H1 (cell line): Measurements from ENCODE around the gene TPD52L1. TPM values are rescaled to one million over a fixed set of nuclear protein-coding genes. Genes with fewer than 3 reads are reported as not detected.

ENCODE experiments used
- CTCF ChIA-PET: fragments of 300-600 bp; sonication (Branson Sonifier 250); formaldehyde crosslinking; loops from one replicate; lab custom pipeline; 2021; ENCODE audit not compliant: partially characterized antibody; lab: Charles Lee
- POLR2A ChIA-PET: fragments of 300-600 bp; sonication (Branson Sonifier 250); formaldehyde crosslinking; loops from one replicate; lab custom pipeline; 2021; ENCODE audit warnings: inconsistent platforms; ENCODE audit not compliant: partially characterized antibody; lab: Charles Lee
- DNase-seq, 2 experiments: peaks; one replicate each; pipeline versions ENCODE4 v3.0.0 to v3.0.0-alpha.2; 2010 to 2022; ENCODE audit warnings: low spot score in 2 of 2, low read depth in 1 of 2, mixed read lengths in 1 of 2
- FAIRE-seq: peaks from 2 replicates; lab custom pipeline; 2011; peaks lifted over from hg19 to GRCh38; lab: Jason Lieb, UNC
- H2AFZ ChIP-seq: 2 replicates; pipeline ENCODE4 v1.8.1; 2012; ENCODE audit warnings: low read length, inconsistent platforms
- H2AK5ac ChIP-seq: 2 replicates; pipeline ENCODE4 v1.6.1; 2013; ENCODE audit warnings: low read depth, low read length
- H2BK120ac ChIP-seq: replicated peaks from 2 replicates; pipeline ENCODE3; 2013; ENCODE audit warnings: low read depth, low read length, inconsistent platforms
- H2BK12ac ChIP-seq: 2 replicates; pipeline ENCODE4 v1.6.1; 2013; ENCODE audit warnings: low read depth, low read length
- H2BK15ac ChIP-seq: 2 replicates; pipeline ENCODE4 v1.6.1; 2013; ENCODE audit warnings: low read length
- H2BK20ac ChIP-seq: 2 replicates; pipeline ENCODE4 v1.6.1; 2013; ENCODE audit warnings: low read length
- H2BK5ac ChIP-seq: 2 replicates; pipeline ENCODE4 v1.6.1; 2013; ENCODE audit warnings: low read depth, low read length
- H3K14ac ChIP-seq: 2 replicates; pipeline ENCODE4 v1.6.1; 2013; ENCODE audit warnings: inconsistent platforms; ENCODE audit not compliant: insufficient read length
- H3K18ac ChIP-seq: 2 replicates; pipeline ENCODE4 v1.6.1; 2013; ENCODE audit warnings: low read length; ENCODE audit errors: extremely low read depth
- H3K23ac ChIP-seq: 2 replicates; pipeline ENCODE4 v1.6.1; 2013; ENCODE audit warnings: inconsistent platforms; ENCODE audit not compliant: insufficient read length
- H3K23me2 ChIP-seq: 2 replicates; pipeline ENCODE4 v1.6.1; 2013; ENCODE audit warnings: low read depth, low read length
- H3K27ac ChIP-seq: 2 replicates; pipeline ENCODE4 v1.6.1; 2011; ENCODE audit warnings: low read depth, low read length, inconsistent platforms
- H3K27me3 ChIP-seq, 4 experiments: replicated peaks in 1 of 4; 1 replicate in 1 of 4; 2 replicates in 3 of 4; pipeline versions ENCODE4 v1.6.1 to v1.8.1; 2011 to 2013; ENCODE audit warnings: low read length in 3 of 4, mild to moderate bottlenecking in 3 of 4, inconsistent platforms in 2 of 4, mixed read lengths in 2 of 4, moderate library complexity in 1 of 4; ENCODE audit not compliant: control insufficient read depth in 3 of 4, insufficient read depth in 3 of 4; ENCODE audit errors: extremely low read depth in 1 of 4
- H3K36me3 ChIP-seq, 4 experiments: 2 replicates each; pipeline versions ENCODE4 v1.6.1 to v1.8.1; 2011 to 2013; ENCODE audit warnings: mild to moderate bottlenecking in 4 of 4, low read length in 3 of 4, moderate library complexity in 2 of 4, control low read depth in 1 of 4, inconsistent platforms in 1 of 4; ENCODE audit not compliant: insufficient read depth in 4 of 4, control insufficient read depth in 2 of 4
- H3K4ac ChIP-seq: replicated peaks from 2 replicates; pipeline ENCODE3; 2013; ENCODE audit warnings: low read length, low read depth, mixed read lengths, inconsistent platforms; ENCODE audit not compliant: insufficient read length
- H3K4me1 ChIP-seq, 4 experiments: replicated peaks in 1 of 4; 1 replicate in 1 of 4; 2 replicates in 3 of 4; pipeline versions ENCODE4 v1.6.1 to v1.8.1; 2011 to 2013; ENCODE audit warnings: low read length in 3 of 4, inconsistent platforms in 2 of 4, mixed read lengths in 1 of 4; ENCODE audit not compliant: insufficient read depth in 4 of 4, control insufficient read depth in 3 of 4
- H3K4me2 ChIP-seq, 2 experiments: 2 replicates each; pipeline versions ENCODE4 v1.6.1 to v1.8.1; 2011 to 2013; ENCODE audit warnings: low read depth in 2 of 2, low read length in 2 of 2, control low read depth in 1 of 2, inconsistent platforms in 1 of 2, mild to moderate bottlenecking in 1 of 2; ENCODE audit not compliant: insufficient read depth in 1 of 2
- H3K4me3 ChIP-seq, 4 experiments: fragments of 200-600, 300-600 bp in 1 of 4; sonication (generic), shearing (Covaris generic), sonication (Bioruptor Twin) in 1 of 4; 2 replicates each; pipeline versions ENCODE4 v1.5.1 to v1.8.1; 2011 to 2016; ENCODE audit warnings: low read length in 4 of 4, low read depth in 3 of 4, control low read depth in 2 of 4, inconsistent platforms in 2 of 4, mild to moderate bottlenecking in 2 of 4, mixed read lengths in 1 of 4, moderate library complexity in 1 of 4; ENCODE audit not compliant: insufficient read depth in 2 of 4; ENCODE audit errors: extremely low read depth in 1 of 4
- H3K56ac ChIP-seq: replicated peaks from 2 replicates; pipeline ENCODE3; 2013; ENCODE audit warnings: low read depth, mild to moderate bottlenecking, mixed read lengths, low read length, inconsistent platforms; ENCODE audit not compliant: insufficient read length
- H3K79me1 ChIP-seq: 2 replicates; pipeline ENCODE4 v1.6.1; 2013; ENCODE audit warnings: low read depth, low read length, control low read depth
- H3K79me2 ChIP-seq, 2 experiments: 2 replicates each; pipeline versions ENCODE4 v1.6.1 to v1.8.1; 2012 to 2013; ENCODE audit warnings: low read length in 2 of 2, mild to moderate bottlenecking in 2 of 2, inconsistent platforms in 1 of 2; ENCODE audit not compliant: insufficient read depth in 2 of 2, control insufficient read depth in 1 of 2
- H3K9ac ChIP-seq, 4 experiments: replicated peaks in 1 of 4; 1 replicate in 1 of 4; 2 replicates in 3 of 4; pipeline versions ENCODE4 v1.6.1 to v1.8.1; 2011 to 2013; ENCODE audit warnings: low read depth in 3 of 4, low read length in 3 of 4, control low read depth in 2 of 4, mild to moderate bottlenecking in 2 of 4, moderate library complexity in 2 of 4, inconsistent platforms in 1 of 4; ENCODE audit errors: extremely low read depth in 1 of 4
- H3K9me3 ChIP-seq, 2 experiments: 2 replicates each; pipeline versions ENCODE4 v1.6.1 to v1.8.1; 2012 to 2013; ENCODE audit warnings: mild to moderate bottlenecking in 2 of 2, moderate library complexity in 2 of 2, control low read depth in 1 of 2, inconsistent platforms in 1 of 2, low read depth in 1 of 2, low read length in 1 of 2, mixed read lengths in 1 of 2; ENCODE audit not compliant: insufficient read depth in 2 of 2
- H4K20me1 ChIP-seq, 2 experiments: replicated peaks in 1 of 2; 2 replicates each; pipeline versions ENCODE3 to v1.8.1; 2011 to 2013; ENCODE audit warnings: inconsistent platforms in 2 of 2, low read length in 2 of 2, mild to moderate bottlenecking in 1 of 2; ENCODE audit not compliant: insufficient read depth in 2 of 2, control insufficient read depth in 1 of 2
- H4K5ac ChIP-seq: 2 replicates; pipeline ENCODE4 v1.6.1; 2013; ENCODE audit warnings: low read length, low read depth, mixed read lengths, inconsistent platforms; ENCODE audit not compliant: insufficient read length
- H4K8ac ChIP-seq: 2 replicates; pipeline ENCODE4 v1.8.0; 2013; ENCODE audit warnings: mild to moderate bottlenecking, moderate library complexity, low read length, inconsistent platforms; ENCODE audit not compliant: insufficient read depth; ENCODE audit errors: extremely low read depth
- H4K91ac ChIP-seq: replicated peaks from 2 replicates; pipeline ENCODE3; 2013; ENCODE audit warnings: low read length, mixed read lengths, inconsistent platforms; ENCODE audit not compliant: insufficient read length
- CEBPB ChIP-seq: IDR thresholded peaks from 2 replicates; pipeline ENCODE4 v1.6.1; 2012; ENCODE audit warnings: low read depth, low read length
- CTCF ChIP-seq, 3 experiments: IDR thresholded peaks; 1 replicate in 2 of 3; 2 replicates in 1 of 3; pipeline versions ENCODE4 v1.5.1 to v1.6.1; 2011; ENCODE audit warnings: low read length in 3 of 3, mild to moderate bottlenecking in 3 of 3, inconsistent platforms in 2 of 3, low read depth in 1 of 3, moderate library complexity in 1 of 3; ENCODE audit not compliant: insufficient read depth in 1 of 3; ENCODE audit errors: control extremely low read depth in 1 of 3
- GTF2F1 ChIP-seq: IDR thresholded peaks from 2 replicates; pipeline ENCODE4 v1.6.1; 2012; ENCODE audit warnings: low read depth, low read length, improper control_type of control experiment, borderline replicate concordance
- HDAC2 ChIP-seq, 2 experiments: fragments of 300-600 bp in 1 of 2; sonication (generic) in 1 of 2; IDR thresholded peaks; 2 replicates each; pipeline ENCODE4 v1.6.1; 2011 to 2012; ENCODE audit warnings: low read depth in 2 of 2, low read length in 2 of 2, mild to moderate bottlenecking in 2 of 2, moderate library complexity in 2 of 2, borderline replicate concordance in 1 of 2, inconsistent platforms in 1 of 2
- RBBP5 ChIP-seq: IDR thresholded peaks from 2 replicates; pipeline ENCODE4 v1.7.1; 2012; ENCODE audit warnings: low read depth, mild to moderate bottlenecking, inconsistent platforms, low read length, moderate library complexity, borderline replicate concordance
- RXRA ChIP-seq: IDR thresholded peaks from 2 replicates; pipeline ENCODE4 v1.6.1; 2011; ENCODE audit warnings: low read depth, mild to moderate bottlenecking, low read length, moderate library complexity; ENCODE audit not compliant: insufficient read depth
- SP4 ChIP-seq: IDR thresholded peaks from 2 replicates; pipeline ENCODE4 v1.6.1; 2012; ENCODE audit warnings: low read length, inconsistent platforms
- SUZ12 ChIP-seq: fragments of 200-600 bp; sonication (generic); IDR thresholded peaks from 2 replicates; pipeline ENCODE4 v1.6.1; 2012; ENCODE audit warnings: mild to moderate bottlenecking, inconsistent platforms, low read length, moderate library complexity, mixed read lengths
- TAF7 ChIP-seq: optimal IDR thresholded peaks from 2 replicates; pipeline ENCODE3; 2011; ENCODE audit warnings: low read depth, mild to moderate bottlenecking, inconsistent platforms, low read length, moderate library complexity, borderline replicate concordance
- TBP ChIP-seq: IDR thresholded peaks from 2 replicates; pipeline ENCODE4 v1.6.1; 2011; ENCODE audit warnings: low read depth, low read length, improper control_type of control experiment
- YY1 ChIP-seq: IDR thresholded peaks from 2 replicates; pipeline ENCODE4 v1.6.1; 2011; ENCODE audit warnings: low read depth, mild to moderate bottlenecking, low read length
- ZNF274 ChIP-seq: IDR thresholded peaks from 2 replicates; pipeline ENCODE4 v1.7.0; 2012; ENCODE audit warnings: low read length, borderline replicate concordance; ENCODE audit errors: extremely low read depth
- whole genome bisulfite sequencing, 2 experiments: shearing (Covaris generic) in 1 of 2; methylation state at CpG; one replicate each; pipeline versions ENCODE4 v1.1.6 to v1.1.7; 2013 to 2015; ENCODE audit warnings: low lambda C conversion rate in 2 of 2, mixed read lengths in 2 of 2, inconsistent platforms in 1 of 2, low coverage in 1 of 2, missing lambda C conversion rate in 1 of 2; ENCODE audit not compliant: insufficient replicate concordance in 2 of 2, insufficient coverage in 1 of 2, insufficient read length in 1 of 2; ENCODE audit errors: extremely low coverage in 1 of 2, missing lambda C conversion rate in 1 of 2; 5-methylcytosine and 5-hydroxymethylcytosine counted together
- polyA plus RNA-seq, 7 experiments: library from polyadenylated mRNA; depleted of rRNA in 3 of 7; stranded (reverse) in 5 of 7; unstranded in 2 of 7; fragments of >200 nt in 5 of 7; fragments of 200-250 nt in 2 of 7; gene quantifications; 1 replicate in 5 of 7; 2 replicates in 1 of 7; 4 replicates in 1 of 7; pipeline versions ENCODE4 v1.2.1 to v1.2.3, GENCODE V29; 2011 to 2013; ENCODE audit warnings: missing spikeins in 2 of 7, mixed read lengths in 2 of 7
- total RNA-seq: library from RNA; stranded (reverse); fragmentation: NEBNext Ultra II Directional; extraction: Animal tissue kit (Norgen Biotek cat#: 25700); gene quantifications from 2 replicates; pipeline ENCODE4 v1.2.1, GENCODE V29; 2021

The TPD52L1 gene
- total and polyA plus RNA-seq, 2 of the 8 experiments (the other 6 are each of a cell fraction or from before 2014, with no cell fraction given), result 7.4 to 14.2 TPM

GRCh38 chr6:125151700-125152099 is 1.9 kb upstream of the TPD52L1 start:
- no peak overlapping the region for H2AK5ac ChIP-seq
- peaks cover 0 to 3% (median 1%) of the 10 kb centered on the region in 4 experiments; a peak in 2 of 7 replicates for H3K4me1 ChIP-seq
- H2BK15ac ChIP-seq, result no peak overlapping the region
- no peak overlapping the region for H3K27ac ChIP-seq
- no peak overlapping the region for H3K4me3 ChIP-seq
- ChIA-PET CTCF (interaction anchor here (0.7 to 3.2 kb wide), 11 partner anchors 9 to 754 kb away, joined by 3 to 15 read pairs (median 3); partner anchors contain the start of gene HDDC2), POLR2A (no interaction called here)
- H4K5ac ChIP-seq, result no peak overlapping the region
- no peak overlapping the region for H2BK120ac ChIP-seq
- no peak overlapping the region for H2BK5ac ChIP-seq
- WGBS, 2 experiments, result 89% methylated on average over 4 of the region's 4 CpGs; no CpG with 5 or more reads in 1 of the 2 experiments
- no peaks in the 10 kb centered on the region for H3K9me3 ChIP-seq
- no peaks in the 10 kb centered on the region for H3K79me2 ChIP-seq
- no peak overlapping the region for H4K91ac ChIP-seq
- peaks cover 13% of the 10 kb centered on the region; the same call in 1 of the 2 replicates for H3K23me2 ChIP-seq
- H3K14ac ChIP-seq, result no peak overlapping the region
- no peak for DNase-seq
- H2AFZ ChIP-seq, result no peak overlapping the region
- H3K79me1 ChIP-seq, result no peaks in the 10 kb centered on the region
- no peaks in the 10 kb centered on the region for H3K36me3 ChIP-seq
- FAIRE-seq, result no peak
- no peak overlapping the region for H3K56ac ChIP-seq
- no peak overlapping the region for H3K18ac ChIP-seq
- peaks cover 0 to 23% (median 14%) of the 10 kb centered on the region in 4 experiments; a peak in 6 of 7 replicates for H3K27me3 ChIP-seq
- no peak overlapping the region for H2BK12ac ChIP-seq
- no peak overlapping the region for H3K4ac ChIP-seq
- H3K4me2 ChIP-seq, result no peak overlapping the region
- no peak overlapping the region for H4K8ac ChIP-seq
- H3K9ac ChIP-seq, result no peak overlapping the region
- H4K20me1 ChIP-seq, result no peaks in the 10 kb centered on the region
- H3K23ac ChIP-seq, result no peak overlapping the region
- H2BK20ac ChIP-seq, result no peak overlapping the region
- TF ChIP-seq RBBP5 (no peak), TAF7 (no peak), SUZ12 (no peak), TBP (no peak), CTCF (IDR thresholded peaks at IDR 0.05; ENCODE audit: control extremely low read depth in 1 of 3, insufficient read depth in 1 of 3, low read depth in 1 of 3, low read length in 3 of 3) (no peak), RXRA (no peak), ZNF274 (no peak), SP4 (no peak), YY1 (no peak), HDAC2 (IDR thresholded peaks at IDR 0.05; ENCODE audit: borderline replicate concordance in 1 of 2, low read depth in 2 of 2, low read length in 2 of 2) (no peak), GTF2F1 (no peak), CEBPB (no peak)
